Gastrocnemius medialis (tissue), 4 donors: ENCODE data around the gene CHRNA3.

Experiments used
- POLR2A ChIP-seq, 2 donors: fragments of 450-650 bp; IDR thresholded peaks; one replicate each; pipeline ENCODE4 v1.6.1; 2017; ENCODE audit warnings: antibody characterized with exemption in 2 of 2, mild to moderate bottlenecking in 2 of 2, moderate library complexity in 2 of 2
- TF ChIP-seq, protein P1 (sequence below), 5 experiments: fragments of 450-650 bp in 3 of 5; fragments of 200-600 bp in 2 of 5; sonication (generic) in 2 of 5; IDR thresholded peaks in 4 of 5; conservative IDR thresholded peaks in 1 of 5; 1 replicate in 4 of 5; 2 replicates in 1 of 5; pipeline ENCODE4 v1.5.1; 2016 to 2019; ENCODE audit warnings: antibody characterized with exemption in 5 of 5, mild to moderate bottlenecking in 3 of 5, moderate library complexity in 3 of 5

DNA sequence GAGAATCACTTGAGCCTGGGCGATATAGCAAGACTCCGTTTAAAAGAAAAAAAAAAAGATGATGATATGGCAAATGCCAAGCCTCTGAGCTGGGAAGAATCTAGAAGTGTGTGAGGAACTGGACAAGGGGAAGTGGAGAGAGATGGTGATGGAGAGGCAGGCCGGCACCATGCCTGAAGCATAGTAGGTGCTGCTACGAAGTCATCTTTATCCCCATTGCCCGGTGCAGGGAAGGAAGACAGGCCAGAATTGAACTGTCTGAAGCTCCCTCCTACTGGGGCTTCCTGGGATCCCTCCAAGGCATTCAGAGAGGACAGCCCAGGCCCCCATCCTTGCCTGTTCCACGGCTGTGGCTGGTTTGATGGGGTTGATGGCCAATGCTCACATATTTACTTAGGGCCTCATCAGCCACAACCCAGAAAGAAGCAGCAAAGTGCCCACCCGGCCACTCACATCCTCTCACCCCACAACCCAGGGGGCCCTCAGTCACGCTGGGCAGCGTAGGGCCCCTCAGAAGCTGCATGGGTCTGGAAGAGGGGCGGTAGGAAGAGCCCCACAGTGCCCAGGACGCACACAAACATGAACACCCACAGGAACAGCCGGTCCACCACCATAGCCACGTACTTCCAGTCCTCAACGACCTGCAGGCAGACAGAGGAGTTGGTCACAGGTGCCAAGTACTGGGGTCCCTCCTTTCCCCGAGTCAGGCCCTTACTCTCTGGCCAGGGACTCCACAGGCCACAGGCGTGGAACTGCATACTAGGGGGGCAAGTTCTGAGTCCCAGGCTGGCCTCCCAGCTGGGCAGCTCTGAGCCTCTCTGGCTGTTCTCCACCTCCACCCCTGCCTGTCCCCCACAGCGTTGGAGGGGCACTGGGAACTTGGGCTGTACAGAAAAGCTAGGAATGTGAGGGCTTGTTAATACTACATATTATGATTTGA lies 4.1 kb upstream of the CHRNA3 start:
- TF ChIP-seq, protein P1, sequence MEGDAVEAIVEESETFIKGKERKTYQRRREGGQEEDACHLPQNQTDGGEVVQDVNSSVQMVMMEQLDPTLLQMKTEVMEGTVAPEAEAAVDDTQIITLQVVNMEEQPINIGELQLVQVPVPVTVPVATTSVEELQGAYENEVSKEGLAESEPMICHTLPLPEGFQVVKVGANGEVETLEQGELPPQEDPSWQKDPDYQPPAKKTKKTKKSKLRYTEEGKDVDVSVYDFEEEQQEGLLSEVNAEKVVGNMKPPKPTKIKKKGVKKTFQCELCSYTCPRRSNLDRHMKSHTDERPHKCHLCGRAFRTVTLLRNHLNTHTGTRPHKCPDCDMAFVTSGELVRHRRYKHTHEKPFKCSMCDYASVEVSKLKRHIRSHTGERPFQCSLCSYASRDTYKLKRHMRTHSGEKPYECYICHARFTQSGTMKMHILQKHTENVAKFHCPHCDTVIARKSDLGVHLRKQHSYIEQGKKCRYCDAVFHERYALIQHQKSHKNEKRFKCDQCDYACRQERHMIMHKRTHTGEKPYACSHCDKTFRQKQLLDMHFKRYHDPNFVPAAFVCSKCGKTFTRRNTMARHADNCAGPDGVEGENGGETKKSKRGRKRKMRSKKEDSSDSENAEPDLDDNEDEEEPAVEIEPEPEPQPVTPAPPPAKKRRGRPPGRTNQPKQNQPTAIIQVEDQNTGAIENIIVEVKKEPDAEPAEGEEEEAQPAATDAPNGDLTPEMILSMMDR (IDR thresholded peaks at IDR 0.05 in 4 of 5, conservative IDR thresholded peaks at IDR 0.05 in 1 of 5), result no peak
- TF ChIP-seq POLR2A (IDR thresholded peaks at IDR 0.05), result no peak
